Central memory CD8-positive, alpha-beta T cell (primary cell): Measurements from ENCODE around the gene KIFC3.

Source experiments
- ATAC-seq: fragments of 150-1000 bp; cut with Tn5 transposase; replicated peaks from 2 replicates; pipeline ENCODE4 v1.10.0; 2022; ENCODE audit warnings: mild to moderate bottlenecking, moderate FRiP score, moderate number of reproducible peaks; ENCODE audit not compliant: poor library complexity, severe bottlenecking; ENCODE audit errors: extremely low read depth
- DNase-seq, 2 donors: peaks; one replicate each; pipeline ENCODE4 v3.0.0; 2021; ENCODE audit warnings: low spot score in 2 of 2
- H3K27ac Mint-ChIP-seq: one replicate; pipeline ENCODE4 v1.8.0; 2022; ENCODE audit warnings: low read depth, mild to moderate bottlenecking, moderate library complexity, mixed read lengths
- H3K27me3 Mint-ChIP-seq: one replicate; pipeline ENCODE4 v1.8.0; 2022; ENCODE audit warnings: mixed read lengths
- H3K36me3 Mint-ChIP-seq: one replicate; pipeline ENCODE4 v1.8.0; 2022; ENCODE audit warnings: mild to moderate bottlenecking, moderate library complexity, mixed read lengths; ENCODE audit not compliant: insufficient read depth
- H3K4me1 Mint-ChIP-seq: one replicate; pipeline ENCODE4 v1.8.0; 2022; ENCODE audit warnings: mixed read lengths
- H3K4me3 Mint-ChIP-seq: one replicate; pipeline ENCODE4 v1.8.0; 2022; ENCODE audit warnings: mild to moderate bottlenecking, moderate library complexity, mixed read lengths
- H3K9me3 Mint-ChIP-seq: one replicate; pipeline ENCODE4 v1.8.0; 2022; ENCODE audit warnings: mixed read lengths

The KIFC3 gene

DNA sequence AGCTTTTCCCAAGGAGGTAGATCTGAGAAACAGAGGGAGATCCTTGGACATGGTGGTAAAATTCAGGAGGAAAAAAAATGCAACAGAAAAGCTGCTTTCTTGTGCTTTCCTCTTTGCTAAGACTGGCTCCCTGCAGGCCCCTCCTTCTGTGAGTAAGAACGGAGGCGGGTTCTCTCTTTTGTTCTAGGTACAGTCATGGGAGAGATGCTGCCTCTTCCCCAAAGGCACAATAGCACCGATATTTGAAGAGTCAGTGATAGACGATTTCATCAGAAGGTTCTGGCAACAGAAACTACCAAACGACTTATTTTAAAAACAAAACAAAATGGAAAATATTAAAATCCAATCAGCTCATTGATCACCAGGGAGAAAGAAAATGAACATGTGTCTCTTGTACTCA is 32.6 kb upstream of the KIFC3 start:
- DNase-seq, result no peak
- H3K36me3 Mint-ChIP-seq, result no peaks in the 10 kb centered on the region
- H3K4me1 Mint-ChIP-seq, result no peaks in the 10 kb centered on the region
- H3K9me3 Mint-ChIP-seq, result no peaks in the 10 kb centered on the region
- H3K4me3 Mint-ChIP-seq, result no peak overlapping the region
- no peak overlapping the region for H3K27ac Mint-ChIP-seq
- H3K27me3 Mint-ChIP-seq, result peaks cover 10% of the 10 kb centered on the region
- no peak for ATAC-seq

DNA sequence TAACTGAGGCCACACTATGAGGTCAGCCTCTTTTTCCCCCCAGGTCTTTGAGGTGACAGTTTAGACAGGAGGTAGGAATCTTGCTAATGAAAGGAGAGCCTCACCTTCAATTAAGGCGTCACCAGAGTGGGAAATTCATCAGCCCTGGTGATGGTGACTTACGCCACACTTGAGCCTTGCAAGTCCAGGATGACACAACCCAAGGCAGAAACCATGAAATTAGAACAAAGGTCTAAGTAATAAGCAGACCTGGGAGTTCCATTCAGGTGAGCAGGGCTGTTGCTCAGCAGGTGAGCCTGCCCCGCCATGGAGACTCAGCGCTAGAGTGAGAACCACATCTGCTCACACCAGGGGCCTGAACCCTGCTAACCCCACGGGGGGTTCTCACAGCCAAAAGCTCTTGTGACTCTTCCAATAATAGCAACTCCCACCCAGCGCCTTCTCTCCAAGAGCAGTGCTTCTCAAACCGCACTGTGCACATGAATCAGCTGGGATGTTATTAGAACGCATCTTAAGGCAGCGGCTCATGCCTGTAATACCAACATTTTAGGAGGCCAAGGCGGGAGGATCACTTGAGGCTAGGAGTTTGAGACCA is 28.7 kb upstream of the KIFC3 start:
- H3K9me3 Mint-ChIP-seq, result no peaks in the 10 kb centered on the region

DNA sequence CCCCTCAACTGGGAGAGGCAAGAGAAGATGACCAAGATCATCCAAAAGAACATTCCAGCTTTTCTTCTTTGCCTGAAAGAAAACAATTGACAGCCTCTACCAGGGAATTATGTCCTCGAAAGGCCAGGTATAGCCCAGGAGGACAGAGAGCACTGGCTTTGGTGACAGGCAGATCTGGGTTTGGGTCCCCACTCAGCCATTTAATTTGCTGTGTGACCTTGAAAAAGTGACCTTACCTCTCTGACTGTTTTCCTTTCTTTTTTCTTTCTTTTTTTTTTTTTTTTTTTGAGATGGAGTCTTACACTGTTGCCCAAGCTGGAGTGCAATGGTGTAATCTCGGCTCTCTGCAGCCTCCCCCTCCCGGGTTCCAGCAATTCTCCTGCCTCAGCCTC is 27.7 kb upstream of the KIFC3 start:
- Mint-ChIP-seq H3K9me3 (no peaks in the 10 kb centered on the region), H3K27me3 (peaks cover 10% of the 10 kb centered on the region), H3K27ac (no peak overlapping the region), H3K4me1 (no peaks in the 10 kb centered on the region), H3K4me3 (no peak overlapping the region), H3K36me3 (no peaks in the 10 kb centered on the region)
- DNase-seq (no peak), ATAC-seq (no peak)

More for the DNA sequence above, 28.7 kb upstream of the KIFC3 start:
- Mint-ChIP-seq H3K36me3 (no peaks in the 10 kb centered on the region), H3K4me1 (no peaks in the 10 kb centered on the region), H3K27me3 (peaks cover 10% of the 10 kb centered on the region), H3K27ac (no peak overlapping the region), H3K4me3 (no peak overlapping the region)
- DNase-seq (no peak), ATAC-seq (no peak)

DNA sequence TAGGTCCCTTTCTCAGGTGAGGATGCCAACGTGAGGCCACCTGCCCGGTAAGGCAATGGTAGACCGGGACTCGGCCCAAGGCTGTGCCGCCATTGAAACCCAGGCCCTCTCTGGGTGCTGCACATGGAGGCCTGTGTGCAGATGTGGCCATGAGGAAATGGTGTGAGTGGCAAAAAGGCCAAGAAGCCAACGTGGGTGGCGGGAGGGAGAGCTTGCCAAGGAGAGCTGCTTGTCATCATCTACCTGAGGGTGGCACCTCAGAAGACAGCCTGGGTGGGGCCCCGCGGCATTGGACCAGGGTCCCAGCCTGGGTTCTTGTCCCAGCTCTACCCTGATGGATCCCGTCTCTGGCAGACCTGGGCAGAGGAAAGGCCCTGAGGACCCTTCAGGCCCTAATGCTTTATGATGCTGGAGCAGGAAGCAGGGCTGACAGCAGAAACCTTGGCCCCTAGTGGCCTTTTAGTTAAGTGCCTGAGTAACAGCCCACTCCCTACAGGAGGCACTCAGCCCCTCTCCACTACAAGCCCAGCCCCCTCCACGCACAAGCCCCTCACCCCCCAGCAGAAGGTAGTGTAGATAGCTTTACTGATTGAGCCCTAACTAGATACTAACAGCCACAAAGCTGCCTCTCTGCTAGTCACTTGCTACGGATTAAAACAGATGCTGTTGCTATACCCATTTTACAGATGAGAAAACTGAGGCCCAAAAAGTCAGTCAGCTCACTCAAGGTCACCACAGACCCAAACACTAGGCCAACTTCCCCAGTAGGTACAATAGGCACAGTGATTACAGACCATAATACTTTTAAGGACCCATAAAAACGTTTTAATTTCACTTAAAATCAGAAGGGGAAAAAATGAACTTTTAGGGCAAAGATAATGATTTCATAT is 26.2 kb upstream of the KIFC3 start:
- no peak overlapping the region for H3K4me3 Mint-ChIP-seq
- ATAC-seq (no peak), DNase-seq (no peak)
- no peaks in the 10 kb centered on the region for H3K9me3 Mint-ChIP-seq
- no peak overlapping the region for H3K27ac Mint-ChIP-seq
- H3K36me3 Mint-ChIP-seq, result no peaks in the 10 kb centered on the region
- H3K27me3 Mint-ChIP-seq, result peaks cover 8% of the 10 kb centered on the region
- no peaks in the 10 kb centered on the region for H3K4me1 Mint-ChIP-seq

DNA sequence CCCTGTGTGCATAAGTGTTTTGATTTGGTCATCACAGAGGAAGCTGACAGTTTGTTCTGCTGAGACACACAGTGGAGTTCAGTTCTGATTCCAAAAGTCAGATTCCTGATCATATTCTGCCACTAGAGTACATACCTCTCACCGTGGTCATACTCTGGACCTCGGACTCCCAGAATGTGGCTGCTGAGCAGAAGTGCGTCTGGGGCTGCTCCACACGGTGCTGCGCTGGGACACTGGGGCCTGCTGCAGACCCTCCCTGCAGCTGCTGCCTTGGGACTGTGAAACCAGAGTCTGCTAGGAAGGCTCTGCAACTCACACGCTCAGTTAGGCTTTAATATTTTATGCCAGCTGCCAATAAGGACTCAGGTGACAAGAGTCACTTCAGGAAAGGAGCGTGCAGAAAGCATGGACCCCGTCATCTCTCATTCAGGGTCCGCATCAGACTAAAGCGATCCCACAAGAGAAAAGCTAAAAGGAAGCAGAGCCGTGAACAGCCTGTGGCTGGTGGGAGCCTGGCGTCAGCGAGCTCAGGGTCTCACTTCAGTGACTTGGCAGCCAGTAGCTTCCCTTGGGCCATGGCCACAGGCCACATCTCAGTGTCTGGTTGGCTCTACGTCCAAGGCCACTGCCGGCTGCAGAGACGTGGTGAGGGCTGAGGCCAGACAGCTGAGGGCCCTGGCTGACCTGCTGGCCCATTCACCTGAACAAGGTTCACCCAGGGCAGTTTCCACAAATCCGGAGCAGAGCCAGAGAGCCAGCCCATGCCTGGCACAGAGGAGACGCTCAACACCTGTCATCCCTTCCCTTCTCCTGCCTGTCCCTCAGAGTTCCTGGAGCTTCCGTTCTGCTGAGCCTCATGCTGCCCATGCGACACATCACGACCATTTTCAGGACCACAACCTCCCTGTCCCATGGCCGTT is 24.7 kb upstream of the KIFC3 start:
- Mint-ChIP-seq H3K4me3 (no peak overlapping the region), H3K27ac (no peak overlapping the region), H3K27me3 (no peaks in the 10 kb centered on the region)

DNA sequence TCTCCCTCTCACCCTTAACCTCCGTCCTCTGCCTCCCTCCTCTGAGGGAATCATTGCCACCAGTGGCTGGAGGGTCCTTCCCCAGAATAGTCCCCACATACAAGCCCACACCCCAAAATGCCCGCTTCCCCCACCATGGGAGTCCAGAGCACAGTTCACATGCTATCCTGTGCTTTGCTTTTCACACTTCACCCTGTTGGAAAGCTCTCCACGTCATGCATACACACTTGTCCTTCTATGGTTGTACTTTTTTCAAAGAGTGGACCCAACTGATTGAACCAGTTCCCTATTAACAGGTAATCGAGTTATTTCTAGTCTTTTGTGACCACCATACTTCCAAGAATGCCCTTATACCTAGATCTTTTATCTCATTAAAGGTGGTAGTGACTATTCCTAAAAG is 23.8 kb upstream of the KIFC3 start:
- no peaks in the 10 kb centered on the region for H3K27me3 Mint-ChIP-seq

More for the DNA sequence above, 24.7 kb upstream of the KIFC3 start:
- H3K9me3 Mint-ChIP-seq, result no peaks in the 10 kb centered on the region
- no peaks in the 10 kb centered on the region for H3K4me1 Mint-ChIP-seq
- DNase-seq, result no peak
- H3K36me3 Mint-ChIP-seq, result no peaks in the 10 kb centered on the region
- no peak for ATAC-seq

DNA sequence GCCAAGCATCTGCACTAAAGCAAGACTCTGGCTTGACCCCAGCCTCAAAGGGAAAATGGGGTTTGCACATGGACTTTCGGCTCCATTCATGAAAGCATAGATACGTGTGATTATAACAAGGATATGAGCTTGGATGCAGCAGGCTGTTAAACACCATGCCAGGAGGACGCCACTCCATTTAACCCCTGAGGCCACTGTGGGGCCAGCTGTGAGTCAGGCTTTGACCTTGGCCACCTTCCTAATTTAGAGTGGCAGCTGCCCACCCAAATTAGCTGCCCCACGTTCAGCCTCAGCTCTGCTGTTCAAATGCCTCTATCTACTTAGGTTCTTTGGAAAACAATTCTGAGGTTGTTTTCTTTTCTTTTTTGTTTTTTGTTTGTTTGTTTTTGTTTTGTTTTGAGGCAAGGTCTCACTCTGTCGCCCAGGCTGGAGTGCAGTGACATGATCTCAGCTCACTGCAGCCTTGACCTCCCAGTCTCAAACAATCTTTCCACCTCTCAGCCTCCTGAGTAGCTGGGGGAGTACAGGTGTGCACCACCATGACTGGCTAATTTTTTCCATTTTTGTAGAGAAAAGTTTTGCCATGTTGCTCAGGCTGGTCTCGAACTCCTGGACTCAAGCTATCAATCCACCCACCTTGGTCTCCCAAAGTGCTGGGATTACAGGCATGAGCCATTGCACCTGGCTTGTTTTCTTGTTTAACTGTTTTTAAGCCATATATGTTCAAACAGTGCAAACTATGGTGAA is 23.2 kb upstream of the KIFC3 start:
- H3K27me3 Mint-ChIP-seq, result no peaks in the 10 kb centered on the region
- no peak for ATAC-seq

More for the DNA sequence above, 23.8 kb upstream of the KIFC3 start:
- ATAC-seq (no peak), DNase-seq (no peak)
- Mint-ChIP-seq H3K4me3 (no peak overlapping the region), H3K27ac (no peak overlapping the region), H3K4me1 (no peaks in the 10 kb centered on the region), H3K36me3 (no peaks in the 10 kb centered on the region), H3K9me3 (no peaks in the 10 kb centered on the region)

DNA sequence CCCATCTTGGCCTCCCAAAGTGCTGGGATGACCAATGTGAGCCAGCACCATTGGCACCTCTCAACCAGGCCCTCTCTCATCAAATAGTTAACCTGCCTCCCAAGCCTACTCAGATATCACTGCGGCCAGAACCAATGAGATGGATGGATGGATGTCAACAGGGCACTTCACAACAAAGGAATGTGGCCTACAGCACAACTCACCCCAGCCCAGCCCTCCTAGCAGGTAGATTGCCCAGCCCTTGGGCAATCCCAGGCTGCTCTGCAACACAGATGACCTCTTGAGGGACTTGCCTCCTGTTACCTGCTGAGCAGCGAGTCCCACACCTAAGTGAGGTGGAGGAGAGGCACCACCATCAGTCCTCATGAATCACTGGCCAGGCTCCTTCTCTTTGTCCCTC is 22.6 kb upstream of the KIFC3 start:
- DNase-seq (no peak), ATAC-seq (no peak)
- Mint-ChIP-seq H3K36me3 (no peaks in the 10 kb centered on the region), H3K27ac (no peak overlapping the region), H3K9me3 (no peaks in the 10 kb centered on the region), H3K27me3 (no peaks in the 10 kb centered on the region), H3K4me3 (no peak overlapping the region), H3K4me1 (no peaks in the 10 kb centered on the region)

More for the DNA sequence above, 23.2 kb upstream of the KIFC3 start:
- Mint-ChIP-seq H3K9me3 (no peaks in the 10 kb centered on the region), H3K4me3 (no peak overlapping the region), H3K36me3 (no peaks in the 10 kb centered on the region), H3K27ac (no peak overlapping the region), H3K4me1 (no peaks in the 10 kb centered on the region)
- no peak for DNase-seq

DNA sequence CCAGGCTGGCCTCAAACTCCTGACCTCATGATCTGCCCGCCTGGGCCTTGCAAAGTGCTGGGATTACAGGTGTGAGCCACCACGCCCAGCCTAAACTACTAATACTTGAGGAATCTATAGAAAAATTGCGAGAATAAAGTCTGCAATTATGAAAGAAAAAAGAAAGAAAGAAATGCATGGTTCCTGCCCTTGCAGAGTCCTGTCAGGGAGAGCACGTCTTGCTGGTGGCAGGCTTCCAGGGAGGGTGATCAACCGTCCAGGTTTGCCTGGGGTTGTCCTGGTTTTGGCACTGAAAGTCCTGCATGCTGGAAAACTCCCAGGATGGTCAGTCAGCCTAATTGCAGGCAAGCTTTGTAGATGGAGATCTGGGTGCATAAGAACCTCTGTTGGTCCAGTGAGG is 21.5 kb upstream of the KIFC3 start:
- no peak overlapping the region for H3K4me3 Mint-ChIP-seq
- no peak for ATAC-seq
- no peaks in the 10 kb centered on the region for H3K27me3 Mint-ChIP-seq

DNA sequence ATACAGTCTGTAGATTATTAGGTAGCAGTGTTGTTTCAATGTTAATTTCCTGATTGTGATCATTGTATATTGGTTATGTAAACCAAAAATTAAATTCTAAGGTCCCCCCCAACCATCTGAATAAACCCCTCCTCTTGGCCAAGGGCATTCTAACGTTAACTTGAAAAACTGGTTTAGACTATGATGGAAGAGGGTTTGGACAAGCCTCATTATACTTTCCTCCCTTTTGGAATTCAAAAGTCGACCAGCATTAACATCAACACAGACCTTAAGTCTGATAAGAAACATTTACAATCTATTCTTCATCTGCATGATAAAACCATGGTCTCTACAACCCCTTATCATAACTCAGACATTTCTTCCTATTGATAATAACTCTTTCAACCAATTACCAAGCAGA is 20.6 kb upstream of the KIFC3 start:
- ATAC-seq (no peak), DNase-seq (no peak)
- H3K27ac Mint-ChIP-seq, result no peak overlapping the region
- H3K27me3 Mint-ChIP-seq, result no peaks in the 10 kb centered on the region
- no peaks in the 10 kb centered on the region for H3K36me3 Mint-ChIP-seq
- H3K9me3 Mint-ChIP-seq, result no peaks in the 10 kb centered on the region
- H3K4me3 Mint-ChIP-seq, result no peak overlapping the region
- H3K4me1 Mint-ChIP-seq, result no peaks in the 10 kb centered on the region

More for the DNA sequence above, 21.5 kb upstream of the KIFC3 start:
- H3K36me3 Mint-ChIP-seq, result no peaks in the 10 kb centered on the region
- no peaks in the 10 kb centered on the region for H3K9me3 Mint-ChIP-seq
- H3K4me1 Mint-ChIP-seq, result no peaks in the 10 kb centered on the region
- no peak overlapping the region for H3K27ac Mint-ChIP-seq
- no peak for DNase-seq

DNA sequence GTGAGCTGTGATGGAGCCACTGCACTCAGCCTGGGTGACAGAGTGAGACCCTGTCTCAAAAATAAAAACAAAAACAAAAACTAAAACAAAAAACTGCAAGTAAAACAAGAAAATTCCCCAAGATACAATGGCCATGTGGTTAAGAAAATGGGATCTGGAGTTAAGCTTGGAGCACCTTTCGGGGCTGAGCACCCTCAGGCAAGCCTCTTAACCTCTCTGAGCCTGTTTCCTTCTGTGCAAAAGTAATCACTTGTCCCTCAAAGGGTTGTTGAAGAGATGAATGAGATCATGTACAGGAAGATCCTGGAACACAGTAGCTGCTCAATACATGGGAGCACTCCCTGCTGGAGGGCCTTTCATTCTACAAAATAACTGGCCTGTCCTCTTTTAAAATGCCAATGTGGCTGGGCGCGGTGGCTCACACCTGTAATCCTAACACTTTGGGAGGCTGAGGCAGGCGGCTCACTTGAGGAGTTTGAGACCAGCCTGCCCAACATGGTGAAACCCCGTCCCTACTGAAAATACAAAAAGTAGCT is 19.8 kb upstream of the KIFC3 start:
- Mint-ChIP-seq H3K4me1 (no peaks in the 10 kb centered on the region), H3K27me3 (no peaks in the 10 kb centered on the region), H3K36me3 (no peaks in the 10 kb centered on the region), H3K4me3 (no peak overlapping the region), H3K9me3 (no peaks in the 10 kb centered on the region), H3K27ac (no peak overlapping the region)
- ATAC-seq, result no peak
- DNase-seq, result no peak
